NOMO-1 (cell line): Measurements from ENCODE around the gene ITGA5.
A peak's percentile ranks its signal among the peaks of the same experiment; 100 is the strongest.

Experiments used
- DNase-seq, 2 experiments: peaks; one replicate each; lab custom pipeline; 2025; ENCODE audit not compliant: unreplicated experiment in 2 of 2; lab: John Stamatoyannopoulos, UW

ITGA5 gene

GRCh38 chr12:54390176-54390667, 28.8 kb downstream of the ITGA5 start:
- peak in 1 of 2 experiments; percentile 31 for DNase-seq

- no peak for DNase-seq
Observed at GRCh38 chr12:54389607-54390175, 29.4 kb downstream of the ITGA5 start.

GRCh38 chr12:54389134-54389508, 29.9 kb downstream of the ITGA5 start:
- no peak for DNase-seq

GRCh38 chr12:54388237-54389133, 30.6 kb downstream of the ITGA5 start:
- DNase-seq, result no peak

GRCh38 chr12:54387114-54387467, 32.0 kb downstream of the ITGA5 start:
- no peak for DNase-seq

GRCh38 chr12:54386403-54387113, 32.5 kb downstream of the ITGA5 start:
- DNase-seq, result no peak

GRCh38 chr12:54385251-54385914, 33.7 kb downstream of the ITGA5 start:
- DNase-seq, result peak; percentile 44 to 73

GRCh38 chr12:54384591-54385041, 34.5 kb downstream of the ITGA5 start, which contains the start of gene ZNF385A:
ZNF385A (minus strand) TSS chr12:54384733; CDS start chr12:54384514, 219 bp downstream.
- DNase-seq, result peak; percentile 90 to 95

GRCh38 chr12:54383041-54383609, 35.9 kb downstream of the ITGA5 start:
- peak; percentile 77 to 79 for DNase-seq

GRCh38 chr12:54381136-54381535, 37.9 kb downstream of the ITGA5 start:
- DNase-seq, result no peak

GRCh38 chr12:54379398-54380201, 39.5 kb downstream of the ITGA5 start:
- DNase-seq, result peak; percentile 66 to 77

GRCh38 chr12:54378796-54379397, 40.2 kb downstream of the ITGA5 start:
- DNase-seq, result no peak

GRCh38 chr12:54377797-54378515, 41.1 kb downstream of the ITGA5 start:
- no peak for DNase-seq

GRCh38 chr12:54377007-54377406, 42.1 kb downstream of the ITGA5 start:
- no peak for DNase-seq

- DNase-seq, result no peak
Observed at GRCh38 chr12:54376596-54376995, 42.5 kb downstream of the ITGA5 start.

- DNase-seq, result no peak
Observed at GRCh38 chr12:54375259-54375579, 43.8 kb downstream of the ITGA5 start.

- DNase-seq, result no peak
Observed at GRCh38 chr12:54374562-54375258, 44.4 kb downstream of the ITGA5 start.
